HG03571 (cell line): Measurements from ENCODE around the gene HMCES.
"Not testable (repeated sequence)": the region's sequence is repeated elsewhere in the genome, so short reads cannot be mapped to it uniquely, and the experiment has no call there.

Experiments used
- ATAC-seq: cut with Tn5 transposase; IDR thresholded peaks from one replicate; pipeline ENCODE4 v1.9.1; 2021; ENCODE audit not compliant: unreplicated experiment

Gene HMCES, protein sequence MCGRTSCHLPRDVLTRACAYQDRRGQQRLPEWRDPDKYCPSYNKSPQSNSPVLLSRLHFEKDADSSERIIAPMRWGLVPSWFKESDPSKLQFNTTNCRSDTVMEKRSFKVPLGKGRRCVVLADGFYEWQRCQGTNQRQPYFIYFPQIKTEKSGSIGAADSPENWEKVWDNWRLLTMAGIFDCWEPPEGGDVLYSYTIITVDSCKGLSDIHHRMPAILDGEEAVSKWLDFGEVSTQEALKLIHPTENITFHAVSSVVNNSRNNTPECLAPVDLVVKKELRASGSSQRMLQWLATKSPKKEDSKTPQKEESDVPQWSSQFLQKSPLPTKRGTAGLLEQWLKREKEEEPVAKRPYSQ

DNA sequence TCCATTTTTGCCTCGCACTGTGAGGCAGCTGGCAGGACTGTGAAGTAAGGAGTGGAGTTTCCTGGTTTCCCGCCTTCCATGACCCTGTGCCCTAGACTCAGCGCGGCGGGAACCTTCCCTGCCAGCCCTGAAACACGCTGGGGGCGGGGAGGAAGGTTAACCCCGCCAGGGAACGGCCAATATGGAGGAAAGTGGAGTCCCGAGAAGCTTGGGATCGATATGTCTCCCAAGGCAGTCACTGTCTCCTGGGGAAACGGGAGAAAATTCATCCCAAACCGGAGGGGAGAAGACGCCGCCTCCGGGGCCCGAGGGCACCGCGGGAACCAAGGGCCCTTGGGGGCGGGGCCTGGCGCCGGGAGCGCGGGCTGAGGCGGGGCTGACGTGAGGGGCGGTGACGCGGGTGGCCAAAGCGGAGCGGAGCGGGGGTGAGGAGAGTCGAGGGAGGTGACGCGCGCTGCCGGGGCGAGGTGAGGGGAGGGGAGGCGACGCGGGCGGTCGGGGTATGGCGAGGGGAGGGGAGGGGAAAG, at the start of gene HMCES:
TSS of gene HMCES (plus strand) at position 432 of the 527 bp plus-strand sequence. CDS start 863 bp downstream, outside the sequence.
- ATAC-seq, result peak; percentile 48

- ATAC-seq, result no peak
These were observed 49.6 kb upstream of the HMCES start for GRCh38 chr3:129228891-129229585.

DNA sequence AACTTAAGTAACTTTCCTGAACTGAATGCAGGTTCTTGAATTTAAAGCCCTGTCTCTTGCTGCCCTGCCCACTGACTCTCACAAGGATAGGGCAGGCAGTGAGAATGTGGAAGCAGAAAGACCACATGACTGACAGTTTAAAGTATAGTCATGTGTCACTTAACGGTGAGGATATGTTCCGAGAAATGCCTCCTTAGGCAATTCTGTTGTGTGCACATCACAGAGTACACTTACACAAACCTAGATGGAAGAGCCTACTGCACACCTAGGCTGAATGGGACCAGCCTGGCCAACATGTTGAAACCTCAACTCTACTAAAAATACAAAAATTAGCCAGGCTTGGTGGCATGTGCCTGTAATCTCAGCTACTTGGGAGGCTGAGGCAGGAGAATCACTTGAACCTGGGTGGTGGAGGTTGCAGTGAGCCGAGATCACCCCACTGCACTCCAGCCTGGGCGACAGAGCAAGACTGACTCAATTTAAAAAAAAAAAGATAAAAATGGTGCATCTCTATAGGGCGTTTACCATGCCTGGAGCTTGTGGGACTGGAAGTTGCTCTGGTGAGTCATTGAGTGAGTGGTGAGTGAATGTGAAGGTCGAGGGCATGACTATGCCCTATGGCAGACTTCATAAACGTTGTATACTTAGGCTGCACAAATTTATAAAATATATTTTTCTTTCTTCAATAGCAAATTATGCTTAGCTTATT, 48.2 kb upstream of the HMCES start:
- ATAC-seq, result no peak

DNA sequence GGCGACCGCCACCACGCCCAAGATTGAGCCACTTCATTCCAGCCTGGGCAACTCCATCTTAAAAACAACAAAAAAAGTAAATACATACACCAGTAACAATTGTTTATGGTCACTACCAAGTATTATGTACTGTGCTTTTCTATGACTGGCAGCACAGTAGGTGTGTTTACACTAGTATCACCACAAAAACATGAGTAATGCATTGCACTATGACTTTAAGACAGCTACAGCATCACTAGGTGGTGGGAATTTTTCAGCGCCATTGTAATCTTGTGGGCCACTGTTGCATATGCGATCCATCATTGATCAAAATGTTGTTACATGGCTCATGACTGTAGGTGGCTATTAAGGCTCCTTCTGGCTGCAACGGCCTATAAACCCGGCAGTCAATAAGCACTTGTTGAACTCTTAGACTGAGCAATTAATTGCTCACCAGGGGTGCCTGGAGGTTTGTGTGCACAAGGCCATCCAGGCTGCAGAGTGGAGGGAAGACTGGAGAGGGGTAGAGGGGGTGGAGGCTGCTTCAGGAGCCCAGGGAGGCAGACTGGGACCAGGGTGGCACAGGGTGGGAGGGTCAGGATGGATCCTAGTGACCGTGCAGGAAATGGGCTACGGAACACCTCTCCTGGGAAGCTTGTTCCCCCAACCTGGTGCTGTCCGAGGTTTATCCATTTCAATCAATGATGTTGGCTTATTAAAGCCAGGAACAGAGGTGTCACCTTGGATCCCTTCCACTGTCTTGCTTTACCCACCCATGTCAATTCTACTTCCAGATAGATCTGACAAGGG, 47.1 kb upstream of the HMCES start:
- no peak for ATAC-seq

DNA sequence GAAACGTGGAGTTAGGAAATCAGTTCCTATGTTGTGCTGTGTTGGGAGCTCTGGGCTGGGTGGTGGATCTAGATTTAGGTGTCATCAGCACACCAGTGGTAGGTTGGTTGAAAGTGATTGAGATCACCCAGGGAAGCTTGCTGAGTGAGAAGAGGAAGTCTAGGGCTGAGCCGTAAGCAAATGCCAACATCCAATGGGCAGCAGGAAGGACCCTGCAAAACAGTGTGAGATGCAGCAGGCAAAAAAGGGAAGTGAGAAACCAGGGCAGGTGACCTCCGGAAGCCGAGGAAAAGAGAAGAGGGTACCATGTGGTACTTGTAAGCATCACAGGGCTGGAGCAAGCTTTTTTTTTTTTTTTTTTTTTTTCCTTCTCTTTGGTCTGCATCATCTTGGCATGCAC, 45.1 kb upstream of the HMCES start:
- ATAC-seq, result peak; percentile 88

DNA sequence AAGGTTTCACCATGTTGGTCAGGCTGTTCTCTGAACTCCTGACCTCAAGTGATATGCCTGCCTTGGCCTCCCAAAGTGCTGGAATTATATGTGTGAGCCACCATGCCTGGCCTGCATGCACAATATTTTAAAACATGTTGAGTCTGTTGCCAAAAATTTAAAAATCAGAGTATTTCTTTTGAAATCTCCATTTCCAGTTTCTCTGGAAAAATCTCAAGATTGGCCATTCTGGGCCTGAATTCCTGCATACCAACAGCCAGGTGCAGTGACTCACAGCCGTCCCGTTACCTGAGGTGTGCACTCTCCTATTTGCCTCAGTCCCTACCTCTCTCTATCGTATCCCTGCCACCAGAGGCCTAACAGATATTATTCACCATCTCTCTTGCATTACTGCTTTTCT, 44.2 kb upstream of the HMCES start:
- no peak for ATAC-seq

- no peak for ATAC-seq
These were observed 43.2 kb upstream of the HMCES start for GRCh38 chr3:129235344-129235917.

DNA sequence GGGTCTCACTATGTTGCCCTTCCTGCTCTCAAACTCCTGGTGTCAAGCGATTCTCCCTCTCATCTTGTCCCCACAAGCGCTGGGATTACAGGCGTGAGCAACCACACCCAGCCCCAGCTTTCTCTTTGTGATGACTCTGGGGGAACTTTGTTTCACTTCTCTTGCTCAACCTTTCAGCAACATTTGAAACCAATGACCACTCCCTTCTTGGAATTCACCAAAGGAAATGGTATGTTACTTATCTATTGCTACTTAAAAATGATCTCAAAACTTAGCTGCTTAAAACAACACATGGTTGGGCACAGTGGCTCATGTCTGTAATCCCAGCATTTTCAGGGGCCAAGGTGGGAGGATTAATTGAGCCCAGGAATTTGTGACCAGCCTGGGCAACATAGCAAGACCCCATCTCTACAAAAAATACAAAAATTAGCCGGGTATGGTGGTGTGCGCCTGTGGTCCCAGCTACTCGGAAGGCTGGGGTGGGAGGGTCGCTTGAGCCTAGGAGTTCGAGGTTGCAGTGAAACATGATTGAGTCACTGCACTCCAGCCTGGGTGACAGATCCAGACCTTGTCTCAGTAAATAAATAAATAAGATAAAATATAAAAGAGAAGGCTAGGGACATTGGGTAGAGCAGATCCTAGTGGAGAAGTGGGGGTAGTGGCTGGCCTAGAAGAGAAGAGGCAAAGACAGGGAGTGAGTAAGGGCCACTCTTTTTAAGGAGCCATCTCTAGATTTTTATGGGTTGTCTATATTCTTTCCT, 39.5 kb upstream of the HMCES start:
- no peak for ATAC-seq

DNA sequence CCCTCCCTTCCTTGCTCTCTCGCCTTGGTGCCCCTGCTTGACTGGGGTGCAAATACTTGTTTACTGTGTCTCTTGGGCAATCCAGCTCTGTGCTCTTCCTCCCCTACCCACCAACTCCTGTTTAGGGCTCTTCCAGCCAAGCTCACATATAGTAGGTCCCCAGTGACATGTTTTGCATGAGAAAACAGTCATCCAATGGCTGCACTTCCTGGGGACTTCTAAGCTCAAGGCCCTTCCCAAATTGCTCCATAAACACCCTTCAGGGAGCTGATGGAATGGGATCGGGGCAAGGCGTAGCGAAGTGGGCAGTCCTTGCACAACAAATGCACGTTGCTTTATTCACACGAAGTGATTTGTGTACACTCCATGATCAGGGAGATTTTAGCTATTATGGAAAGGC, 38.7 kb upstream of the HMCES start:
- no peak for ATAC-seq

DNA sequence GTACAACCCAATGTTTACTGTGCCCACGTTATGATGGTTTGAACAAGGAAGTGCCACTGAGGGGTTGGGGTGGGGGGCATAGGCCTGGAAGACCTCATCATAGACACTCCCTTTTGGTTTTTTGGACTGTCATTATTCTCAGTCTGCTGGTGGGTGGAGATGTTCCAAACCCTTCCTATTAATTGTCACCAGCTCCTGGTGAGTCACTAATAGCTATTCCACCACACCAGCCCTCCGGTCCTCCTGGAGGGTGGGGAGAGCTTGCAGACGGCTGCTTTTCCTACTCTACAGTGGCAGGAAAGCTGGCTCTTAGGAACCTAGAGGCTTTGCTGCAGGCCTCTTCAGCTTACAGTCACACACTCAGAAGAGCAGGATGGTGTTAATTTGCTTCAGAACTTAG, 38.2 kb upstream of the HMCES start:
- ATAC-seq, result no peak

DNA sequence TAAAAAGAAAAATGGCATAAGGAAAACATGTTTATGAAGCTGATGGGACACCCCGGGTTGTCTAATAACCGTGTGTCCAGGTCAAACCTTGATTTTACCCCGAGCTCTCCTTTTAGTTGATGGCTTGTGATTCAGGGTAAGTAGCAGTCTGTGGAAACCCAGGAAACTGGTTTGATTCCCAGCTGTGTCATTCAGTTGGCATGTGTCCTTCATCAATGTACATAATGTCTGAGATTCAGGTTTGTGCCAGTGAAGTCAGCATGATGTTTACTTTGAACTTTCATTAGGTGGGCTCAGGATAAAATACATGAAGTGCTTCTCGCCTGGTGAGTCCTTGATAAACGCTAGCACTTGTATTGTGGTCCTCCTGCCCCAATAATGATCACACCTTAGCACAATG, 33.5 kb upstream of the HMCES start:
- ATAC-seq, result no peak

DNA sequence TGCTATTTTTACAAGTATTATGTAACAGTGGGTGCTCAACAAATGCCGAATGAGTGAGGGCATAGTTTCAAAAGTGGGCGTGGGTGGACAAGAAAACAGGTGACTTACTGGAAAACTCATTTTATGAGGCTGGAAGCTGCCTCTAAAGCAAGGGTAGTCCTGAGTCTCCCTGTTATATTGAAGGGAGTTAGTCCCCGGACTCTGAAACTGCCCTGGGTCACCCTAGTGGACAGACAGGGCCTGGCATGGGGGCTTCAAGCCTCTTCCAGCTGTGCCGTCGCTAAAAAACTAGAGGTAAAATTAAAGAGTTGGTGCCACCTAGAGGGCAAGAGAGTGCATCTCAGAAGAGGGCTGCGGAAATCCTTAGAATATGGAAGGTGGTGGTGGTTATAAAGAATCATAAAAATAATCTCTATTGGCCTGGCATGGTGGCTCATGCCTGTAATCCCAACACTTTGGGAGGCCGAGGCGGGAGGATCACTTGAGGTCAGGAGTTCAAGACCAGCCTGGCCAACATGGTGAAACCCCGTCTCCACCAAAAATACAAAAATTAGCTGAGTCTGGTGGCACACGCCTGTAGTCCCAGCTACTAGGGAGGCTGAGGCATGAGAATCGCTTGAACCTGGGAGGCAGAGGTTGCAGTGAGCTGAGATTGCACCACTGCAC, 32.9 kb upstream of the HMCES start:
- ATAC-seq, result not testable (repeated sequence)

- ATAC-seq, result no peak
These were observed 32.0 kb upstream of the HMCES start for GRCh38 chr3:129246636-129247035.

- ATAC-seq, result no peak
These were observed 30.2 kb upstream of the HMCES start for GRCh38 chr3:129248286-129248979.

GRCh38 chr3:129249284-129250065, 29.2 kb upstream of the HMCES start, which contains the start of gene COPG1:
TSS of gene COPG1 (plus strand) at chr3:129249606. CDS start at chr3:129249710, 104 bp downstream.
- ATAC-seq, result peak; percentile 71

DNA sequence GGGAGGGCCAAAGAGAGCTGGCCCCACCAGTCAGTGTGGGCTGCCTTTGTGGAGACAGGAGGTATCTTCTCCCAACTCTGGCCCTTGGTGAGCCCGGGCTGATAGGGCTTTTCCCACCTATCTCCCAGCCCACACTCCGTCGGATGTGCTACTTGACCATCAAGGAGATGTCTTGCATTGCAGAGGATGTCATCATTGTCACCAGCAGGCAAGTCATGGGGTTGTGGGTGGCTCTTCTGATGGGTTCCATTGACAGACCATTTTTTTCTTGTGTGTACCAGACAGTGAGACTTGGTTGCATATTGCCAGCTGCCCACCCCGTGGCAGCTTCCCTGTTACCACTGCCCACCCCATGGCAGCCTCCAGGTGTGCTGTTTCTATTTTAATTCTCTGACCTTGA, 25.9 kb upstream of the HMCES start:
- ATAC-seq, result no peak

GRCh38 chr3:129254536-129255230, 24.0 kb upstream of the HMCES start:
- no peak for ATAC-seq
